Transverse colon (tissue), 4 donors: ENCODE results near the gene RNF5. TPM values are rescaled to one million over a fixed set of nuclear protein-coding genes. Genes with fewer than 3 reads are reported as not detected.

Experiments
- DNase-seq: peaks from one replicate; pipeline ENCODE4 v3.0.0-alpha.2; 2019
- H3K27ac ChIP-seq, 4 donors: fragments of 200-600 bp; sonication (generic); 2 replicates each; pipeline ENCODE4 v1.5.1; 2016 to 2018; ENCODE audit warnings: inconsistent platforms in 4 of 4
- H3K27me3 ChIP-seq: fragments of 200-600 bp; sonication (generic); 2 replicates; pipeline ENCODE4 v1.5.1; 2017; ENCODE audit warnings: inconsistent platforms
- H3K36me3 ChIP-seq, 4 donors: fragments of 200-600 bp; sonication (generic); 2 replicates each; pipeline ENCODE4 v1.5.1; 2017 to 2019; ENCODE audit warnings: inconsistent platforms in 4 of 4
- H3K4me1 ChIP-seq, 4 donors: fragments of 200-600 bp; sonication (generic); 2 replicates each; pipeline ENCODE4 v1.5.1; 2017 to 2020; ENCODE audit warnings: inconsistent platforms in 4 of 4
- H3K4me3 ChIP-seq, 4 donors: fragments of 200-600 bp; sonication (generic); 1 replicate in 1 of 4; 2 replicates in 3 of 4; pipeline versions ENCODE4 v1.5.1 to v1.6.1; 2017 to 2019; ENCODE audit warnings: inconsistent platforms in 4 of 4
- H3K9me3 ChIP-seq, 2 donors: fragments of 200-600 bp; sonication (generic); 2 replicates each; pipeline ENCODE4 v1.5.1; 2017 to 2019; ENCODE audit warnings: inconsistent platforms in 2 of 2
- CTCF ChIP-seq, 5 experiments: fragments of 200-600 bp in 3 of 5; fragments of 450-650 bp in 2 of 5; sonication (generic) in 3 of 5; IDR thresholded peaks; 1 replicate in 2 of 5; 2 replicates in 3 of 5; pipeline ENCODE4 v1.5.1; 2016 to 2017; ENCODE audit warnings: antibody characterized with exemption in 5 of 5, inconsistent platforms in 3 of 5, mild to moderate bottlenecking in 2 of 5, moderate library complexity in 1 of 5
- EP300 ChIP-seq: sonication (generic); formaldehyde crosslinking; IDR thresholded peaks from one replicate; pipeline ENCODE4 v1.6.1; 2017; ENCODE audit warnings: antibody characterized with exemption, low read depth
- POLR2A ChIP-seq: fragments of 450-650 bp; IDR thresholded peaks from one replicate; pipeline ENCODE4 v1.6.1; 2016; ENCODE audit warnings: antibody characterized with exemption, mild to moderate bottlenecking, moderate library complexity
- POLR2AphosphoS5 ChIP-seq, 3 donors: sonication (generic); formaldehyde crosslinking; IDR thresholded peaks; one replicate each; pipeline ENCODE4 v1.6.1; 2016; ENCODE audit warnings: antibody characterized with exemption in 3 of 3
- WGBS, 2 donors: methylation state at CpG; one replicate each; pipeline ENCODE4 v1.1.5; 2018; ENCODE audit warnings: low coverage in 1 of 2; 5-methylcytosine and 5-hydroxymethylcytosine counted together
- in situ Hi-C, 4 donors: fragments of 200-750 bp; cut with MboI; loops; one replicate each; pipeline versions ENCODE4 v1.15.0 to v1.15.1; 2017; ENCODE audit warnings: low sequenced_read_pairs in 3 of 4, low pct_ligation_motif_present in 1 of 4, low pct_unique_long_range_greater_than_20kb in 1 of 4
- intact Hi-C: fragments of 100-400 bp; cut with DNase I; formaldehyde crosslinking; loops from one replicate; pipeline ENCODE4 v1.15.1; 2023; ENCODE audit warnings: low total_unique reads
- total RNA-seq, 4 donors: library from RNA; depleted of rRNA; stranded (reverse); fragments of >200 nt; gene quantifications; one replicate each; pipeline ENCODE4 v1.1.0, GENCODE V29; 2016

Gene RNF5
- total RNA-seq, 4 donors from 2014 or later, result 36.0 to 212 (median 120) TPM

GRCh38 chr6:32202186-32202585, 24.0 kb downstream of the RNF5 start:
- no peak for TF ChIP-seq POLR2AphosphoS5 (IDR thresholded peaks at IDR 0.05)
- TF ChIP-seq POLR2A, result no peak
- no peak for TF ChIP-seq CTCF (IDR thresholded peaks at IDR 0.05)
- TF ChIP-seq EP300, result no peak
- H3K4me3 ChIP-seq, result no peak overlapping the region
- peaks cover 0 to 3% (median 1%) of the 10 kb centered on the region in 4 donors for H3K4me1 ChIP-seq
- no peak for DNase-seq
- H3K27me3 ChIP-seq, result no peaks in the 10 kb centered on the region
- in situ Hi-C loops (no loop called here), intact Hi-C loops (no loop called here)
- no peaks in the 10 kb centered on the region for H3K36me3 ChIP-seq
- WGBS, 2 donors, result 89 to 93% methylated on average over 2 to 3 of the region's 9 CpGs
- H3K9me3 ChIP-seq, result no peaks in the 10 kb centered on the region
- no peak overlapping the region for H3K27ac ChIP-seq

GRCh38 chr6:32203426-32204267, 25.4 kb downstream of the RNF5 start:
- in situ Hi-C loops, result no loop called here
- TF ChIP-seq EP300, result no peak
- no peak for TF ChIP-seq CTCF (IDR thresholded peaks at IDR 0.05)
- TF ChIP-seq POLR2A, result no peak
- no peak for TF ChIP-seq POLR2AphosphoS5 (IDR thresholded peaks at IDR 0.05)
- no peaks in the 10 kb centered on the region for H3K36me3 ChIP-seq
- no peak overlapping the region for H3K4me3 ChIP-seq
- H3K27me3 ChIP-seq, result no peaks in the 10 kb centered on the region
- intact Hi-C loops, result no loop called here
- no peaks in the 10 kb centered on the region for H3K9me3 ChIP-seq
- no peak for DNase-seq
- WGBS, 2 donors, result 79 to 90% methylated on average over 2 to 9 of the region's 9 CpGs
- H3K4me1 ChIP-seq, result no peaks in the 10 kb centered on the region
- no peak overlapping the region for H3K27ac ChIP-seq

GRCh38 chr6:32204268-32204715, 26.1 kb downstream of the RNF5 start:
- H3K27ac ChIP-seq, result no peak overlapping the region
- TF ChIP-seq POLR2AphosphoS5 (IDR thresholded peaks at IDR 0.05) (no peak), CTCF (IDR thresholded peaks at IDR 0.05) (no peak), POLR2A (no peak), EP300 (no peak)
- DNase-seq, result no peak
- no peaks in the 10 kb centered on the region for H3K27me3 ChIP-seq
- intact Hi-C loops, result no loop called here
- in situ Hi-C loops, result no loop called here
- 87 to 100% methylated on average over 1 to 3 of the region's 3 CpGs for WGBS, 2 donors
- H3K9me3 ChIP-seq, result no peaks in the 10 kb centered on the region
- H3K4me1 ChIP-seq, result no peaks in the 10 kb centered on the region
- H3K36me3 ChIP-seq, result no peaks in the 10 kb centered on the region
- H3K4me3 ChIP-seq, result no peak overlapping the region

- Histone ChIP-seq H3K4me3 (no peak overlapping the region), H3K27ac (no peak overlapping the region), H3K27me3 (no peaks in the 10 kb centered on the region), H3K36me3 (no peaks in the 10 kb centered on the region), H3K9me3 (no peaks in the 10 kb centered on the region), H3K4me1 (no peaks in the 10 kb centered on the region)
- in situ Hi-C loops, result no loop called here
- intact Hi-C loops, result no loop called here
- TF ChIP-seq CTCF (IDR thresholded peaks at IDR 0.05), result no peak
- TF ChIP-seq POLR2AphosphoS5 (IDR thresholded peaks at IDR 0.05), result no peak
- TF ChIP-seq EP300, result no peak
- TF ChIP-seq POLR2A, result no peak
- no peak for DNase-seq
- 79 to 100% methylated on average over 1 of the region's 1 CpG for WGBS, 2 donors
These were observed 30.8 kb downstream of the RNF5 start for GRCh38 chr6:32208996-32209395.
